GM18505 (cell line): ENCODE data around the gene IP6K1.
"Not testable (repeated sequence)": the region's sequence is repeated elsewhere in the genome, so short reads cannot be mapped to it uniquely, and the experiment has no call there.

ENCODE experiments used
- ATAC-seq: cut with Tn5 transposase; IDR thresholded peaks from one replicate; pipeline ENCODE4 v1.9.1; 2021; ENCODE audit not compliant: unreplicated experiment
- POLR2A ChIP-seq: IDR thresholded peaks from 4 replicates; pipeline ENCODE4 v1.6.1; 2011; ENCODE audit warnings: borderline replicate concordance; ENCODE audit not compliant: insufficient read depth, insufficient read length; ENCODE audit errors: extremely low read depth

IP6K1 gene

GRCh38 chr3:49769926-49770325 lies 16.4 kb downstream of the IP6K1 start:
- ATAC-seq, result no peak
- TF ChIP-seq POLR2A, result no peak

- TF ChIP-seq POLR2A, result no peak
- ATAC-seq, result no peak
Observed at GRCh38 chr3:49769286-49769915, 16.9 kb downstream of the IP6K1 start.

GRCh38 chr3:49763981-49764380 lies 22.4 kb downstream of the IP6K1 start:
- no peak for ATAC-seq
- TF ChIP-seq POLR2A, result no peak

GRCh38 chr3:49761661-49762060 lies 24.7 kb downstream of the IP6K1 start:
- ATAC-seq, result no peak
- no peak for TF ChIP-seq POLR2A

GRCh38 chr3:49759226-49759625 lies 27.1 kb downstream of the IP6K1 start:
- ATAC-seq, result no peak
- no peak for TF ChIP-seq POLR2A

- TF ChIP-seq POLR2A, result no peak
- no peak for ATAC-seq
Observed at GRCh38 chr3:49757197-49757596, 29.1 kb downstream of the IP6K1 start.

- TF ChIP-seq POLR2A, result no peak
- ATAC-seq, result no peak
Observed at GRCh38 chr3:49756036-49756435, 30.3 kb downstream of the IP6K1 start.

GRCh38 chr3:49754536-49754935 lies 31.8 kb downstream of the IP6K1 start:
- no peak for ATAC-seq
- no peak for TF ChIP-seq POLR2A

GRCh38 chr3:49751501-49751900 lies 34.8 kb downstream of the IP6K1 start:
- no peak for TF ChIP-seq POLR2A
- ATAC-seq, result no peak

- ATAC-seq, result no peak
- TF ChIP-seq POLR2A, result no peak
Observed at GRCh38 chr3:49750056-49750455, 36.3 kb downstream of the IP6K1 start.

GRCh38 chr3:49748874-49749273 lies 37.5 kb downstream of the IP6K1 start:
- not testable (repeated sequence) for ATAC-seq

- ATAC-seq, result no peak
- no peak for TF ChIP-seq POLR2A
Observed at GRCh38 chr3:49747792-49748480, 38.4 kb downstream of the IP6K1 start.

- ATAC-seq, result no peak
- TF ChIP-seq POLR2A, result no peak
Observed at GRCh38 chr3:49745986-49746385, 40.4 kb downstream of the IP6K1 start.

- no peak for TF ChIP-seq POLR2A
- no peak for ATAC-seq
Observed at GRCh38 chr3:49740427-49740826, 45.9 kb downstream of the IP6K1 start.
